Stimulated activated naive CD8-positive, alpha-beta T cell treated with anti-CD3 and anti-CD28 coated beads, Interleukin-15, Interleukin-2, amounts not matched to agents 100 ng/mL and 50 ng/mL, for 24 hours (primary cell): ENCODE results near the gene OLIG1.

Experiments
- H3K27ac Mint-ChIP-seq: one replicate; pipeline ENCODE4 v1.8.0; 2021; ENCODE audit warnings: mild to moderate bottlenecking, mixed read lengths
- H3K27me3 Mint-ChIP-seq: one replicate; pipeline ENCODE4 v1.8.0; 2021; ENCODE audit warnings: mixed read lengths
- H3K36me3 Mint-ChIP-seq: one replicate; pipeline ENCODE4 v1.8.0; 2021; ENCODE audit warnings: low read depth, mixed read lengths
- H3K4me1 Mint-ChIP-seq: one replicate; pipeline ENCODE4 v1.8.0; 2021; ENCODE audit warnings: low read depth, mixed read lengths
- H3K4me3 Mint-ChIP-seq: one replicate; pipeline ENCODE4 v1.8.0; 2021; ENCODE audit warnings: mild to moderate bottlenecking, mixed read lengths
- H3K9me3 Mint-ChIP-seq: one replicate; pipeline ENCODE4 v1.8.0; 2021; ENCODE audit warnings: mixed read lengths

Gene OLIG1

GRCh38 chr21:33114276-33114675 lies 44.3 kb downstream of the OLIG1 start:
- H3K4me1 Mint-ChIP-seq = peaks cover 18% of the 10 kb centered on the region
- H3K36me3 Mint-ChIP-seq = no peaks in the 10 kb centered on the region
- no peak overlapping the region for H3K4me3 Mint-ChIP-seq
- no peaks in the 10 kb centered on the region for H3K9me3 Mint-ChIP-seq
- peaks cover 32% of the 10 kb centered on the region for H3K27me3 Mint-ChIP-seq
- H3K27ac Mint-ChIP-seq = no peak overlapping the region

GRCh38 chr21:33115631-33116510 lies 45.9 kb downstream of the OLIG1 start:
- Mint-ChIP-seq H3K9me3 (no peaks in the 10 kb centered on the region), H3K27ac (no peak overlapping the region), H3K4me3 (no peak overlapping the region), H3K36me3 (no peaks in the 10 kb centered on the region), H3K4me1 (peaks cover 12% of the 10 kb centered on the region), H3K27me3 (peaks cover 19% of the 10 kb centered on the region)

GRCh38 chr21:33116676-33117075 lies 46.7 kb downstream of the OLIG1 start:
- H3K27me3 Mint-ChIP-seq = peaks cover 13% of the 10 kb centered on the region
- H3K4me3 Mint-ChIP-seq = no peak overlapping the region
- H3K36me3 Mint-ChIP-seq = no peaks in the 10 kb centered on the region
- H3K9me3 Mint-ChIP-seq = no peaks in the 10 kb centered on the region
- H3K27ac Mint-ChIP-seq = no peak overlapping the region
- H3K4me1 Mint-ChIP-seq = peaks cover 12% of the 10 kb centered on the region

GRCh38 chr21:33117101-33117888 lies 47.4 kb downstream of the OLIG1 start:
- no peaks in the 10 kb centered on the region for H3K36me3 Mint-ChIP-seq
- H3K4me3 Mint-ChIP-seq = no peak overlapping the region
- H3K27ac Mint-ChIP-seq = no peak overlapping the region
- H3K4me1 Mint-ChIP-seq = peaks cover 12% of the 10 kb centered on the region
- no peaks in the 10 kb centered on the region for H3K9me3 Mint-ChIP-seq
- H3K27me3 Mint-ChIP-seq = peaks cover 7% of the 10 kb centered on the region
